ENCODE data around the gene MRPL44.

GRCh38 chr2:223918671-223919134, 38.6 kb upstream of the MRPL44 start:
- no peak for TF ChIP-seq YY1 (IDR thresholded peaks at IDR 0.05; ENCODE audit: insufficient read depth, insufficient read length)
- no peak for TF ChIP-seq ZNF274 (IDR thresholded peaks at IDR 0.05; ENCODE audit: low read depth, low read length)
